Ramos (cell line): ENCODE results near the gene MEX3A.

Source experiments
- in situ Hi-C: fragments of 300-500 bp; cut with MboI; formaldehyde crosslinking; loops from one replicate; pipeline ENCODE4 v1.14.3; 2022; ENCODE audit warnings: low sequenced_read_pairs; ENCODE audit not compliant: unreplicated experiment

The MEX3A gene

GRCh38 chr1:156103521-156103947 lies 21.3 kb upstream of the MEX3A start:
- in situ Hi-C loops: no loop called here

GRCh38 chr1:156102633-156103511 lies 20.6 kb upstream of the MEX3A start:
- in situ Hi-C loops: no loop called here

GRCh38 chr1:156101880-156102279 lies 19.6 kb upstream of the MEX3A start:
- in situ Hi-C loops: no loop called here

- in situ Hi-C loops: no loop called here
Measured at GRCh38 chr1:156100205-156100995, 18.1 kb upstream of the MEX3A start.

- in situ Hi-C loops: loop anchor here (10.0 kb wide), 1 partner anchor 346 kb away; no protein-coding TSS in a partner anchor
Measured at GRCh38 chr1:156099282-156099681, 17.0 kb upstream of the MEX3A start.

GRCh38 chr1:156098784-156099183 lies 16.5 kb upstream of the MEX3A start:
- in situ Hi-C loops: loop anchor here (10.0 kb wide), 1 partner anchor 346 kb away; no protein-coding TSS in a partner anchor

- in situ Hi-C loops: loop anchor here (10.0 kb wide), 1 partner anchor 347 kb away; no protein-coding TSS in a partner anchor
Measured at GRCh38 chr1:156097499-156098178, 15.4 kb upstream of the MEX3A start.

GRCh38 chr1:156096640-156097391 lies 14.6 kb upstream of the MEX3A start:
- in situ Hi-C loops: loop anchor here (10.0 kb wide), 1 partner anchor 348 kb away; no protein-coding TSS in a partner anchor

GRCh38 chr1:156095906-156096508 lies 13.7 kb upstream of the MEX3A start:
- in situ Hi-C loops: loop anchor here (10.0 kb wide), 1 partner anchor 349 kb away; no protein-coding TSS in a partner anchor

GRCh38 chr1:156091610-156092009 lies 9.3 kb upstream of the MEX3A start:
- in situ Hi-C loops: loop anchor here (5.0 to 10.0 kb wide), 2 partner anchors 41 to 353 kb away; no protein-coding TSS in a partner anchor

GRCh38 chr1:156090840-156091188 lies 8.5 kb upstream of the MEX3A start:
- in situ Hi-C loops: loop anchor here (5.0 to 10.0 kb wide), 2 partner anchors 41 to 354 kb away; no protein-coding TSS in a partner anchor

GRCh38 chr1:156090138-156090839 lies 8.0 kb upstream of the MEX3A start:
- in situ Hi-C loops: loop anchor here (5.0 to 10.0 kb wide), 2 partner anchors 42 to 355 kb away; no protein-coding TSS in a partner anchor

GRCh38 chr1:156089704-156090103 lies 7.4 kb upstream of the MEX3A start:
- in situ Hi-C loops: loop anchor here (5.0 to 10.0 kb wide), 2 partner anchors 43 to 355 kb away; no protein-coding TSS in a partner anchor

GRCh38 chr1:156086256-156086662 lies 4.0 kb upstream of the MEX3A start:
- in situ Hi-C loops: no loop called here

GRCh38 chr1:156083800-156084790 lies 1.8 kb upstream of the MEX3A start:
- in situ Hi-C loops: no loop called here

GRCh38 chr1:156081917-156082308 lies 352 bp downstream of the MEX3A start:
- in situ Hi-C loops: no loop called here
